ENCODE measurements around the gene TP53I3. TPM values are rescaled to one million over a fixed set of nuclear protein-coding genes. Genes with fewer than 3 reads are reported as not detected.
"Not testable (repeated sequence)": the region's sequence is repeated elsewhere in the genome, so short reads cannot be mapped to it uniquely, and the experiment has no call there.

The TP53I3 gene
- total RNA-seq, 1 donor from 2014 or later = 67.8 TPM

GRCh38 chr2:24105816-24106215 is 21.2 kb upstream of the TP53I3 start:
- no peak overlapping the region for H3K4me3 Mint-ChIP-seq (ENCODE audit: low read depth)
- H3K9me3 Mint-ChIP-seq (ENCODE audit: low read depth) = peaks cover 29% of the 10 kb centered on the region

GRCh38 chr2:24104906-24105305 is 20.3 kb upstream of the TP53I3 start:
- Mint-ChIP-seq H3K27ac (no peak overlapping the region), H3K9me3 (ENCODE audit: low read depth) (peaks cover 31% of the 10 kb centered on the region), H3K36me3 (ENCODE audit: insufficient read depth) (peaks cover 8% of the 10 kb centered on the region), H3K4me1 (ENCODE audit: low read depth) (no peaks in the 10 kb centered on the region), H3K27me3 (no peaks in the 10 kb centered on the region), H3K4me3 (ENCODE audit: low read depth) (no peak overlapping the region)
- no peak for TF ChIP-seq CTCF (IDR thresholded peaks at IDR 0.05; ENCODE audit: unreplicated experiment)
- no peak for DNase-seq (ENCODE audit: low spot score, unreplicated experiment)

More at GRCh38 chr2:24105816-24106215, 21.2 kb upstream of the TP53I3 start:
- Mint-ChIP-seq H3K4me1 (ENCODE audit: low read depth) (no peaks in the 10 kb centered on the region), H3K27ac (no peak overlapping the region), H3K36me3 (ENCODE audit: insufficient read depth) (peaks cover 6% of the 10 kb centered on the region), H3K27me3 (no peaks in the 10 kb centered on the region)
- no peak for TF ChIP-seq CTCF (IDR thresholded peaks at IDR 0.05; ENCODE audit: unreplicated experiment)
- DNase-seq (ENCODE audit: low spot score, unreplicated experiment) = no peak

- Mint-ChIP-seq H3K9me3 (ENCODE audit: low read depth) (peaks cover 35% of the 10 kb centered on the region), H3K27ac (no peak overlapping the region), H3K4me1 (ENCODE audit: low read depth) (no peaks in the 10 kb centered on the region), H3K27me3 (no peaks in the 10 kb centered on the region), H3K36me3 (ENCODE audit: insufficient read depth) (peaks cover 10% of the 10 kb centered on the region), H3K4me3 (ENCODE audit: low read depth) (no peak overlapping the region)
- TF ChIP-seq CTCF (IDR thresholded peaks at IDR 0.05; ENCODE audit: unreplicated experiment) = no peak
- DNase-seq (ENCODE audit: low spot score, unreplicated experiment) = no peak
These were observed 19.5 kb upstream of the TP53I3 start for GRCh38 chr2:24104110-24104650.

GRCh38 chr2:24102677-24103076 is 18.0 kb upstream of the TP53I3 start:
- Mint-ChIP-seq H3K36me3 (ENCODE audit: insufficient read depth) (peaks cover 11% of the 10 kb centered on the region), H3K4me1 (ENCODE audit: low read depth) (no peaks in the 10 kb centered on the region), H3K9me3 (ENCODE audit: low read depth) (peaks cover 32% of the 10 kb centered on the region), H3K27me3 (no peaks in the 10 kb centered on the region), H3K4me3 (ENCODE audit: low read depth) (no peak overlapping the region), H3K27ac (no peak overlapping the region)
- no peak for DNase-seq (ENCODE audit: low spot score, unreplicated experiment)
- TF ChIP-seq CTCF (IDR thresholded peaks at IDR 0.05; ENCODE audit: unreplicated experiment) = no peak

GRCh38 chr2:24101992-24102391 is 17.4 kb upstream of the TP53I3 start:
- H3K36me3 Mint-ChIP-seq (ENCODE audit: insufficient read depth) = peaks cover 15% of the 10 kb centered on the region
- H3K27me3 Mint-ChIP-seq = no peaks in the 10 kb centered on the region
- no peak overlapping the region for H3K4me3 Mint-ChIP-seq (ENCODE audit: low read depth)
- H3K9me3 Mint-ChIP-seq (ENCODE audit: low read depth) = peaks cover 26% of the 10 kb centered on the region
- no peaks in the 10 kb centered on the region for H3K4me1 Mint-ChIP-seq (ENCODE audit: low read depth)
- no peak for TF ChIP-seq CTCF (IDR thresholded peaks at IDR 0.05; ENCODE audit: unreplicated experiment)
- no peak for DNase-seq (ENCODE audit: low spot score, unreplicated experiment)
- H3K27ac Mint-ChIP-seq = no peak overlapping the region

GRCh38 chr2:24100732-24101131 is 16.1 kb upstream of the TP53I3 start:
- peaks cover 24% of the 10 kb centered on the region for H3K9me3 Mint-ChIP-seq (ENCODE audit: low read depth)
- not testable (repeated sequence) for H3K4me3 Mint-ChIP-seq (ENCODE audit: low read depth); DNase-seq (ENCODE audit: low spot score, unreplicated experiment); H3K27ac Mint-ChIP-seq; H3K27me3 Mint-ChIP-seq; H3K4me1 Mint-ChIP-seq (ENCODE audit: low read depth)
- peaks cover 19% of the 10 kb centered on the region for H3K36me3 Mint-ChIP-seq (ENCODE audit: insufficient read depth)

GRCh38 chr2:24095171-24095677 is 10.6 kb upstream of the TP53I3 start:
- not testable (repeated sequence) for H3K27ac Mint-ChIP-seq; H3K4me1 Mint-ChIP-seq (ENCODE audit: low read depth); H3K27me3 Mint-ChIP-seq; H3K4me3 Mint-ChIP-seq (ENCODE audit: low read depth); DNase-seq (ENCODE audit: low spot score, unreplicated experiment)
- H3K36me3 Mint-ChIP-seq (ENCODE audit: insufficient read depth) = peaks cover 17% of the 10 kb centered on the region
- H3K9me3 Mint-ChIP-seq (ENCODE audit: low read depth) = peaks cover 18% of the 10 kb centered on the region

GRCh38 chr2:24093270-24093669 is 8.6 kb upstream of the TP53I3 start:
- H3K4me1 Mint-ChIP-seq (ENCODE audit: low read depth); H3K4me3 Mint-ChIP-seq (ENCODE audit: low read depth); DNase-seq (ENCODE audit: low spot score, unreplicated experiment); H3K9me3 Mint-ChIP-seq (ENCODE audit: low read depth); H3K27me3 Mint-ChIP-seq; H3K27ac Mint-ChIP-seq: not testable (repeated sequence)
- H3K36me3 Mint-ChIP-seq (ENCODE audit: insufficient read depth) = peaks cover 15% of the 10 kb centered on the region
